C4-2B (cell line): ENCODE data around the gene CCDC170.

Experiments
- ZFX ChIP-seq: fragments of 450-650 bp; IDR thresholded peaks from 2 replicates; pipeline ENCODE4 v1.6.1; 2017
- TF ChIP-seq, protein P1 (sequence below): fragments of 450-650 bp; conservative IDR thresholded peaks from 2 replicates; pipeline ENCODE4 v1.5.1; 2017; ENCODE audit warnings: mild to moderate bottlenecking

DNA sequence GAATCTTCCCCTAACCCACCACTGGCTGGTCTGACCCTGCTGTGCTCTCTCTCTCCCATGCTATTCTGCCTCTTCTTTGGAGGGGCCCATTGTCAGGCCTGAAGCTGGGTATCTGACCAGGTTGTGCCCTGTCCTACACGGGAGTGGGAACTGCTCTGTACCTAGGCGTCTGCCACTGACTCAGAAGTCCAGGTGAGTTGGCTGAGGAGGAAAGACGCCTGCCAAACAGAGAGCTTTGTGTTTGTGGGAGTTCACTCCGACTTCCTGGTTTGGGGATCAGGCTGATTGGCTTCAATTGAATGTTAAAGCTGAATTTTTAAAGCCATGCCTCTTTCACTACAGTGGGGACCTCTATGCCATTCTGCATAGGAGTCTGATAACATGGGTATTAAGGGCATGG, 136.0 kb downstream of the CCDC170 start:
- TF ChIP-seq, protein P1, sequence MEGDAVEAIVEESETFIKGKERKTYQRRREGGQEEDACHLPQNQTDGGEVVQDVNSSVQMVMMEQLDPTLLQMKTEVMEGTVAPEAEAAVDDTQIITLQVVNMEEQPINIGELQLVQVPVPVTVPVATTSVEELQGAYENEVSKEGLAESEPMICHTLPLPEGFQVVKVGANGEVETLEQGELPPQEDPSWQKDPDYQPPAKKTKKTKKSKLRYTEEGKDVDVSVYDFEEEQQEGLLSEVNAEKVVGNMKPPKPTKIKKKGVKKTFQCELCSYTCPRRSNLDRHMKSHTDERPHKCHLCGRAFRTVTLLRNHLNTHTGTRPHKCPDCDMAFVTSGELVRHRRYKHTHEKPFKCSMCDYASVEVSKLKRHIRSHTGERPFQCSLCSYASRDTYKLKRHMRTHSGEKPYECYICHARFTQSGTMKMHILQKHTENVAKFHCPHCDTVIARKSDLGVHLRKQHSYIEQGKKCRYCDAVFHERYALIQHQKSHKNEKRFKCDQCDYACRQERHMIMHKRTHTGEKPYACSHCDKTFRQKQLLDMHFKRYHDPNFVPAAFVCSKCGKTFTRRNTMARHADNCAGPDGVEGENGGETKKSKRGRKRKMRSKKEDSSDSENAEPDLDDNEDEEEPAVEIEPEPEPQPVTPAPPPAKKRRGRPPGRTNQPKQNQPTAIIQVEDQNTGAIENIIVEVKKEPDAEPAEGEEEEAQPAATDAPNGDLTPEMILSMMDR, result no peak
- TF ChIP-seq ZFX, result no peak
